ENCODE data around the gene CSGALNACT2.

- TF ChIP-seq, protein P1, sequence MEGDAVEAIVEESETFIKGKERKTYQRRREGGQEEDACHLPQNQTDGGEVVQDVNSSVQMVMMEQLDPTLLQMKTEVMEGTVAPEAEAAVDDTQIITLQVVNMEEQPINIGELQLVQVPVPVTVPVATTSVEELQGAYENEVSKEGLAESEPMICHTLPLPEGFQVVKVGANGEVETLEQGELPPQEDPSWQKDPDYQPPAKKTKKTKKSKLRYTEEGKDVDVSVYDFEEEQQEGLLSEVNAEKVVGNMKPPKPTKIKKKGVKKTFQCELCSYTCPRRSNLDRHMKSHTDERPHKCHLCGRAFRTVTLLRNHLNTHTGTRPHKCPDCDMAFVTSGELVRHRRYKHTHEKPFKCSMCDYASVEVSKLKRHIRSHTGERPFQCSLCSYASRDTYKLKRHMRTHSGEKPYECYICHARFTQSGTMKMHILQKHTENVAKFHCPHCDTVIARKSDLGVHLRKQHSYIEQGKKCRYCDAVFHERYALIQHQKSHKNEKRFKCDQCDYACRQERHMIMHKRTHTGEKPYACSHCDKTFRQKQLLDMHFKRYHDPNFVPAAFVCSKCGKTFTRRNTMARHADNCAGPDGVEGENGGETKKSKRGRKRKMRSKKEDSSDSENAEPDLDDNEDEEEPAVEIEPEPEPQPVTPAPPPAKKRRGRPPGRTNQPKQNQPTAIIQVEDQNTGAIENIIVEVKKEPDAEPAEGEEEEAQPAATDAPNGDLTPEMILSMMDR (IDR thresholded peaks at IDR 0.05): peak; percentile 79
- TF ChIP-seq EZH2 (IDR thresholded peaks at IDR 0.05; ENCODE audit: borderline replicate concordance, insufficient read depth, low read depth, low read length, poor library complexity, severe bottlenecking): no peak
Observed at GRCh38 chr10:43204943-43205671, 66.9 kb downstream of the CSGALNACT2 start.

Measured in B cell (primary cell).